ENCODE measurements around the gene EDN3. TPM values are rescaled to one million over a fixed set of nuclear protein-coding genes. Genes with fewer than 3 reads are reported as not detected.

The EDN3 gene
- total and polyA plus RNA-seq, 9 of the 15 experiments (the other 6 are each of a cell fraction or from before 2014, with no cell fraction given): not detected

GRCh38 chr20:59331721-59332329, 31.4 kb downstream of the EDN3 start:
- CTCF ChIA-PET (ENCODE audit: low intra/inter-chr PET ratio): no interaction called here
- no peaks in the 10 kb centered on the region for H3K4me1 ChIP-seq (replicated peaks in 1 of 2; ENCODE audit: control insufficient read depth in 2 of 2, insufficient read depth in 2 of 2, low read length in 2 of 2)
- in situ Hi-C loops (cut with MboI) (no loop called here), intact Hi-C loops (cut with micrococcal nuclease) (no loop called here)
- no peak overlapping the region for H3K4me3 ChIP-seq
- ATAC-seq (no peak), FAIRE-seq (no peak), DNase-seq (ENCODE audit: extremely low read depth in 1 of 4, low spot score in 3 of 4) (no peak)
- H3K27ac ChIP-seq (ENCODE audit: extremely low read depth, low read depth, low read length): no peak overlapping the region
- H3K9ac ChIP-seq (ENCODE audit: insufficient read depth in 1 of 2, low read depth in 2 of 2, low read length in 2 of 2): no peak overlapping the region
- peaks cover 19 to 24% of the 10 kb centered on the region in 2 experiments; a peak in 4 of 5 replicates for H3K27me3 ChIP-seq (ENCODE audit: control insufficient read depth in 2 of 2, insufficient read depth in 2 of 2, low read length in 2 of 2)
- WGBS (ENCODE audit: insufficient coverage, low coverage, missing lambda C conversion rate): 2% methylated on average over 12 of the region's 12 CpGs
- H4K20me1 ChIP-seq (replicated peaks; ENCODE audit: control insufficient read depth, insufficient read depth, low read length): no peaks in the 10 kb centered on the region
- no peak overlapping the region for H3K4me2 ChIP-seq (ENCODE audit: insufficient read depth, low read length)
- BruUV-seq (replicated peaks): no TSS peak
- no peaks in the 10 kb centered on the region for H3K9me1 ChIP-seq (ENCODE audit: control insufficient read depth, insufficient read depth, low read length)
- POLR2A ChIA-PET: interaction anchor here (0.7 kb wide), 1 partner anchor 183 kb away, joined by 3 read pairs; no protein-coding TSS in a partner anchor
- H3K36me3 ChIP-seq (ENCODE audit: control insufficient read depth, insufficient read depth, low read length): no peaks in the 10 kb centered on the region
- H2AFZ ChIP-seq (ENCODE audit: low read depth, low read length): no peak overlapping the region
- H3K79me2 ChIP-seq (ENCODE audit: control insufficient read depth, insufficient read depth, low read length): no peaks in the 10 kb centered on the region
- H3K9me3 ChIP-seq (replicated peaks; ENCODE audit: control insufficient read depth, insufficient read depth, low read depth, low read length): no peaks in the 10 kb centered on the region
- TF ChIP-seq POLR3G (IDR thresholded peaks at IDR 0.05; ENCODE audit: extremely low read depth, insufficient read length, insufficient replicate concordance) (no peak), WHSC1 (IDR thresholded peaks at IDR 0.05; ENCODE audit: low read length) (no peak), CBX8 (IDR thresholded peaks at IDR 0.05; ENCODE audit: borderline replicate concordance, extremely low read depth, low read depth, low read length, poor library complexity, severe bottlenecking) (no peak), TEAD4 (IDR thresholded peaks at IDR 0.05; ENCODE audit: low read length) (no peak), TEAD4 (CRISPR knock-in tag; IDR thresholded peaks at IDR 0.05; ENCODE audit: borderline replicate concordance) (no peak), HINFP (tag; conservative IDR thresholded peaks at IDR 0.05; ENCODE audit: low read depth) (no peak), E2F5 (CRISPR knock-in tag; IDR thresholded peaks at IDR 0.05) (no peak), ELF4 (CRISPR knock-in tag; IDR thresholded peaks at IDR 0.05) (no peak), BCLAF1 (IDR thresholded peaks at IDR 0.05; ENCODE audit: borderline replicate concordance in 1 of 2, control insufficient read depth in 1 of 2, low read depth in 2 of 2, low read length in 1 of 2) (no peak), NR4A1 (CRISPR knock-in tag; IDR thresholded peaks at IDR 0.05) (no peak), NR4A1 (tag; IDR thresholded peaks at IDR 0.05) (no peak), HNRNPUL1 (IDR thresholded peaks at IDR 0.05; ENCODE audit: low read length) (no peak), ZNF134 (CRISPR knock-in tag; conservative IDR thresholded peaks at IDR 0.05) (no peak), ZNF57 (CRISPR knock-in tag; IDR thresholded peaks at IDR 0.05) (no peak), ZBTB26 (CRISPR knock-in tag; IDR thresholded peaks at IDR 0.05) (no peak)

All from K562 (cell line).